Activated B cell treated with CpG ODN at 0.5 μM for 24 hours (primary cell): ENCODE results near the gene CLCA4. TPM values are rescaled to one million over a fixed set of nuclear protein-coding genes. Genes with fewer than 3 reads are reported as not detected.
"Not testable (repeated sequence)": the region's sequence is repeated elsewhere in the genome, so short reads cannot be mapped to it uniquely, and the experiment has no call there.

Source experiments
- ATAC-seq: fragments of 200-7000 bp; cut with Tn5 transposase; one replicate; pipeline ENCODE4 v1.10.0; 2021; ENCODE audit warnings: low read depth, mild to moderate bottlenecking, moderate library complexity
- CTCF ChIA-PET: fragments of 350-600 bp; sonication (Branson Sonifier 250); formaldehyde crosslinking; loops from one replicate; lab custom pipeline; 2021; ENCODE audit warnings: antibody characterized with exemption; lab: Charles Lee
- POLR2A ChIA-PET: fragments of 350-600 bp; sonication (Branson Sonifier 250); formaldehyde crosslinking; loops from one replicate; lab custom pipeline; 2021; ENCODE audit warnings: antibody characterized with exemption; lab: Charles Lee
- DNase-seq: peaks from one replicate; pipeline ENCODE4 v3.0.0; 2022
- H3K27ac Mint-ChIP-seq: one replicate; pipeline ENCODE4 v1.8.0; 2020; ENCODE audit warnings: mixed read lengths
- H3K27me3 Mint-ChIP-seq: one replicate; pipeline ENCODE4 v1.8.0; 2021; ENCODE audit warnings: mixed read lengths
- H3K36me3 Mint-ChIP-seq: one replicate; pipeline ENCODE4 v1.8.0; 2021; ENCODE audit warnings: low read depth, mixed read lengths
- H3K4me1 Mint-ChIP-seq: one replicate; pipeline ENCODE4 v1.8.0; 2021; ENCODE audit warnings: mixed read lengths
- H3K4me3 Mint-ChIP-seq: one replicate; pipeline ENCODE4 v1.8.0; 2020; ENCODE audit warnings: mild to moderate bottlenecking, mixed read lengths
- H3K9me3 Mint-ChIP-seq: one replicate; pipeline ENCODE4 v1.8.0; 2020; ENCODE audit warnings: mixed read lengths
- intact Hi-C: fragments of 100-400 bp; cut with micrococcal nuclease; formaldehyde crosslinking; loops from one replicate; pipeline ENCODE4 v1.15.1; 2024
- total RNA-seq: library from RNA; stranded (reverse); gene quantifications from 2 replicates; pipeline ENCODE4 v1.2.3, GENCODE V29; 2022
- TF ChIP-seq, protein P1 (sequence below): fragments of 200-600 bp; IDR thresholded peaks from one replicate; pipeline ENCODE4 v1.8.0; 2022; ENCODE audit warnings: antibody characterized with exemption, mild to moderate bottlenecking

CLCA4 gene
- total RNA-seq, 1 donor from 2014 or later, result not detected

GRCh38 chr1:86596741-86597290, 49.9 kb downstream of the CLCA4 start:
- no peak for DNase-seq

DNA sequence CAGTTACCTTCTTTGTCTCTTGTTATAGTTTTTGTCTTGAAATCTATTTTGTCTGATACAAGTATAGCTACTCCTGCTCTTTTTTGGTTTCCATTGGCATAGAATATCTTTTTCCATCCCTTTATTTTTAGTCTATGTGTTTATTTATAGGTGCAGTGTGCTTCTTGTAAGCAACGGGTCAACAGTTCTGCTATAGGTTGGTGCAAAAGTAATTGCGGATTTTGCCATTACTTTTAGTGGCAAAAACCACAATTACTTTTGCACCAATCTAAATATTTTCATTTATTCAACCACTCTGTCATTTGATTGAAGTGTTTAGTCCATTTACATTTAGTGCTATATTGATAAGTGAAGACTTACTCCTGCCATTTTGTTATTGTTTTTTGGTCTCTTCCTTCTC, 59.2 kb downstream of the CLCA4 start:
- H3K27me3 Mint-ChIP-seq, CTCF ChIA-PET, POLR2A ChIA-PET, H3K4me1 Mint-ChIP-seq, H3K36me3 Mint-ChIP-seq, ATAC-seq, H3K4me3 Mint-ChIP-seq, DNase-seq, intact Hi-C loops, H3K27ac Mint-ChIP-seq: not testable (repeated sequence)
- peaks cover 17% of the 10 kb centered on the region for H3K9me3 Mint-ChIP-seq

More at GRCh38 chr1:86596741-86597290, 49.9 kb downstream of the CLCA4 start:
- peaks cover 6% of the 10 kb centered on the region for H3K36me3 Mint-ChIP-seq
- no peak for ATAC-seq
- CTCF ChIA-PET, result no interaction called here
- no peaks in the 10 kb centered on the region for H3K4me1 Mint-ChIP-seq
- H3K9me3 Mint-ChIP-seq, result peaks cover 28% of the 10 kb centered on the region
- no peak overlapping the region for H3K4me3 Mint-ChIP-seq
- TF ChIP-seq, protein P1, sequence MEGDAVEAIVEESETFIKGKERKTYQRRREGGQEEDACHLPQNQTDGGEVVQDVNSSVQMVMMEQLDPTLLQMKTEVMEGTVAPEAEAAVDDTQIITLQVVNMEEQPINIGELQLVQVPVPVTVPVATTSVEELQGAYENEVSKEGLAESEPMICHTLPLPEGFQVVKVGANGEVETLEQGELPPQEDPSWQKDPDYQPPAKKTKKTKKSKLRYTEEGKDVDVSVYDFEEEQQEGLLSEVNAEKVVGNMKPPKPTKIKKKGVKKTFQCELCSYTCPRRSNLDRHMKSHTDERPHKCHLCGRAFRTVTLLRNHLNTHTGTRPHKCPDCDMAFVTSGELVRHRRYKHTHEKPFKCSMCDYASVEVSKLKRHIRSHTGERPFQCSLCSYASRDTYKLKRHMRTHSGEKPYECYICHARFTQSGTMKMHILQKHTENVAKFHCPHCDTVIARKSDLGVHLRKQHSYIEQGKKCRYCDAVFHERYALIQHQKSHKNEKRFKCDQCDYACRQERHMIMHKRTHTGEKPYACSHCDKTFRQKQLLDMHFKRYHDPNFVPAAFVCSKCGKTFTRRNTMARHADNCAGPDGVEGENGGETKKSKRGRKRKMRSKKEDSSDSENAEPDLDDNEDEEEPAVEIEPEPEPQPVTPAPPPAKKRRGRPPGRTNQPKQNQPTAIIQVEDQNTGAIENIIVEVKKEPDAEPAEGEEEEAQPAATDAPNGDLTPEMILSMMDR, result no peak
- POLR2A ChIA-PET, result no interaction called here
- intact Hi-C loops, result no loop called here
- H3K27me3 Mint-ChIP-seq, result peaks cover 7% of the 10 kb centered on the region
- no peak overlapping the region for H3K27ac Mint-ChIP-seq

GRCh38 chr1:86616433-86616832, 69.6 kb downstream of the CLCA4 start:
- TF ChIP-seq, protein P1, result no peak
- Mint-ChIP-seq H3K36me3 (peaks cover 19% of the 10 kb centered on the region), H3K4me3 (peak overlapping the region; percentile 5), H3K27ac (peak overlapping the region; percentile 89), H3K4me1 (peaks cover 43% of the 10 kb centered on the region), H3K9me3 (peaks cover 28% of the 10 kb centered on the region), H3K27me3 (no peaks in the 10 kb centered on the region)
- no peak for DNase-seq
- POLR2A ChIA-PET, result no interaction called here
- CTCF ChIA-PET, result no interaction called here
- intact Hi-C loops, result loop anchor here (2.0 to 5.0 kb wide), 8 partner anchors 40 to 1619 kb away; partner anchors contain the start of genes HS2ST1, MCOLN2 and SELENOF
- no peak for ATAC-seq

- Mint-ChIP-seq H3K27me3 (no peaks in the 10 kb centered on the region), H3K4me3 (peak overlapping the region; percentile 5)
These were observed 70.0 kb downstream of the CLCA4 start for GRCh38 chr1:86616871-86617270.

DNA sequence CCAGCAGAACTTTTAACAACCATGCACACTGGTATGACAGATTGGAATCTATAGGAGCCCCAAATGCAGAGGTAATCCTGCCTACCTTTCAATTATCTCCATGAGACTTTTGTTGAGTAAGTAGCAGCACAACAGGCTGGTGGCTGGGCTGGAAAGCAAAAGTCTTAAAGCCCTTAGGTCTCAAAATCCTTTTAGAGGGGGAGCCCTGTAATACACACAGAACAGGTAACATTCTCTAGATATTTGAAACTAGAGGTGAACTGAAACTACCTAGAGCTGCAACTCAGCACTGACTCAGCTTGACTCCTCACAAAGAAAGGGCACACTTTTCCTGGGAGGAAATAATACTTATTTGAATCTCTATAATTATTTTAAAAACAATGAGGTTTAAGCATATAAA, 71.5 kb downstream of the CLCA4 start:
- TF ChIP-seq, protein P1, result no peak
- CTCF ChIA-PET, result no interaction called here
- intact Hi-C loops, result loop anchor here (5.0 kb wide), 3 partner anchors 69 to 1621 kb away; partner anchors contain the start of gene MCOLN2
- POLR2A ChIA-PET, result no interaction called here
- no peak for ATAC-seq
- Mint-ChIP-seq H3K27me3 (no peaks in the 10 kb centered on the region), H3K9me3 (peaks cover 16% of the 10 kb centered on the region), H3K4me1 (peaks cover 38% of the 10 kb centered on the region), H3K4me3 (no peak overlapping the region), H3K36me3 (peaks cover 8% of the 10 kb centered on the region), H3K27ac (peak overlapping the region; percentile 32)
- DNase-seq, result no peak

More at GRCh38 chr1:86616871-86617270, 70.0 kb downstream of the CLCA4 start:
- TF ChIP-seq, protein P1, result no peak
- POLR2A ChIA-PET, result no interaction called here
- Mint-ChIP-seq H3K4me1 (peaks cover 39% of the 10 kb centered on the region), H3K36me3 (peaks cover 16% of the 10 kb centered on the region), H3K27ac (peak overlapping the region; percentile 89), H3K9me3 (peaks cover 24% of the 10 kb centered on the region)
- intact Hi-C loops, result loop anchor here (1.0 to 5.0 kb wide), 13 partner anchors 15 to 1620 kb away; partner anchors contain the start of genes CLCA4, HS2ST1, MCOLN2 and ODF2L
- ATAC-seq (peak; percentile 97), DNase-seq (no peak)
- CTCF ChIA-PET, result no interaction called here
